ENCODE results near the gene COL17A1. TPM values are rescaled to one million over a fixed set of nuclear protein-coding genes. Genes with fewer than 3 reads are reported as not detected.

Gene COL17A1
- polyA plus RNA-seq, 1 donor (not counting 4 experiments of a cell fraction or from before 2014, with no cell fraction given) = 2,386 TPM

GRCh38 chr10:104014176-104014575, 71.5 kb downstream of the COL17A1 start:
- Histone ChIP-seq H3K27me3 (ENCODE audit: control insufficient read depth, extremely low read depth, insufficient read depth, low read length) (no peaks in the 10 kb centered on the region), H4K20me1 (ENCODE audit: control insufficient read depth, extremely low read depth, insufficient read depth, low read length) (no peaks in the 10 kb centered on the region), H3K27ac (ENCODE audit: control insufficient read depth, insufficient read depth, low read length) (no peak overlapping the region), H3K4me1 (ENCODE audit: control insufficient read depth, extremely low read depth, insufficient read depth, low read length) (no peaks in the 10 kb centered on the region), H3K79me2 (ENCODE audit: control insufficient read depth, insufficient read depth, low read length) (peaks cover 2% of the 10 kb centered on the region), H3K4me2 (ENCODE audit: control insufficient read depth, extremely low read depth, insufficient read depth, low read depth, low read length) (no peak overlapping the region), H3K36me3 (ENCODE audit: control insufficient read depth in 2 of 2, extremely low read depth in 1 of 2, insufficient read depth in 2 of 2, low read length in 2 of 2) (peaks cover 6 to 17% of the 10 kb centered on the region in 2 experiments), H2AFZ (ENCODE audit: control insufficient read depth, low read length) (no peak overlapping the region), H3K9me1 (ENCODE audit: control insufficient read depth, extremely low read depth, insufficient read depth, low read length) (no peaks in the 10 kb centered on the region), H3K4me3 (ENCODE audit: control insufficient read depth in 2 of 3, extremely low read depth in 1 of 3, insufficient read depth in 2 of 3, low read depth in 1 of 3, low read length in 3 of 3) (no peak overlapping the region), H3K9me3 (ENCODE audit: control insufficient read depth, low read depth, low read length) (no peaks in the 10 kb centered on the region), H3K9ac (ENCODE audit: control insufficient read depth, extremely low read depth, insufficient read depth, low read length) (no peak overlapping the region)
- DNase-seq (ENCODE audit: low read depth, low spot score) (no peak), FAIRE-seq (no peak)
- no peak for TF ChIP-seq CTCF (optimal IDR thresholded peaks at IDR 0.05 in 1 of 3, IDR thresholded peaks at IDR 0.05 in 1 of 3, conservative IDR thresholded peaks at IDR 0.05 in 1 of 3; ENCODE audit: extremely low read depth in 1 of 3, insufficient read depth in 2 of 3, low read length in 3 of 3)
- no peak for TF ChIP-seq EZH2 (IDR thresholded peaks at IDR 0.05; ENCODE audit: low read length)
- dilution Hi-C loops (cut with MboI; ENCODE audit: extremely low pct_ligation_motif_present, low sequenced_read_pairs) = no loop called here

GRCh38 chr10:104013489-104013888, 72.2 kb downstream of the COL17A1 start:
- Histone ChIP-seq H3K9ac (ENCODE audit: control insufficient read depth, extremely low read depth, insufficient read depth, low read length) (no peak overlapping the region), H4K20me1 (ENCODE audit: control insufficient read depth, extremely low read depth, insufficient read depth, low read length) (no peaks in the 10 kb centered on the region), H3K27me3 (ENCODE audit: control insufficient read depth, extremely low read depth, insufficient read depth, low read length) (no peaks in the 10 kb centered on the region), H3K9me1 (ENCODE audit: control insufficient read depth, extremely low read depth, insufficient read depth, low read length) (no peaks in the 10 kb centered on the region), H3K4me1 (ENCODE audit: control insufficient read depth, extremely low read depth, insufficient read depth, low read length) (no peaks in the 10 kb centered on the region), H3K27ac (ENCODE audit: control insufficient read depth, insufficient read depth, low read length) (no peak overlapping the region), H3K36me3 (ENCODE audit: control insufficient read depth in 2 of 2, extremely low read depth in 1 of 2, insufficient read depth in 2 of 2, low read length in 2 of 2) (peaks cover 6 to 13% of the 10 kb centered on the region in 2 experiments), H3K4me3 (ENCODE audit: control insufficient read depth in 2 of 3, extremely low read depth in 1 of 3, insufficient read depth in 2 of 3, low read depth in 1 of 3, low read length in 3 of 3) (no peak overlapping the region), H3K4me2 (ENCODE audit: control insufficient read depth, extremely low read depth, insufficient read depth, low read depth, low read length) (no peak overlapping the region), H3K9me3 (ENCODE audit: control insufficient read depth, low read depth, low read length) (no peaks in the 10 kb centered on the region), H2AFZ (ENCODE audit: control insufficient read depth, low read length) (no peak overlapping the region), H3K79me2 (ENCODE audit: control insufficient read depth, insufficient read depth, low read length) (peaks cover 2% of the 10 kb centered on the region)
- no peak for TF ChIP-seq CTCF (optimal IDR thresholded peaks at IDR 0.05 in 1 of 3, IDR thresholded peaks at IDR 0.05 in 1 of 3, conservative IDR thresholded peaks at IDR 0.05 in 1 of 3; ENCODE audit: extremely low read depth in 1 of 3, insufficient read depth in 2 of 3, low read length in 3 of 3)
- no peak for TF ChIP-seq EZH2 (IDR thresholded peaks at IDR 0.05; ENCODE audit: low read length)
- dilution Hi-C loops (cut with MboI; ENCODE audit: extremely low pct_ligation_motif_present, low sequenced_read_pairs) = no loop called here
- DNase-seq (ENCODE audit: low read depth, low spot score) (no peak), FAIRE-seq (no peak)
